HCT116 (cell line): ENCODE measurements around the gene PGGHG. TPM values are rescaled to one million over a fixed set of nuclear protein-coding genes. Genes with fewer than 3 reads are reported as not detected.
"Not testable (repeated sequence)": the region's sequence is repeated elsewhere in the genome, so short reads cannot be mapped to it uniquely, and the experiment has no call there.

ENCODE experiments used
- ATAC-seq: fragments of 200-7000 bp; cut with Tn5 transposase; 2 replicates; pipeline ENCODE4 v1.9.1; 2020; ENCODE audit warnings: mild to moderate bottlenecking, moderate library complexity
- BruUV-seq: library from RNA; stranded (reverse); fragments of 400-500 nt; replicated peaks from 2 replicates; lab custom pipeline; 2021; lab: Mats Ljungman, UMichigan
- CTCF ChIA-PET: fragments of 300-600 bp; sonication (Branson Sonifier 250); formaldehyde crosslinking; loops from one replicate; lab custom pipeline; 2021; ENCODE audit warnings: antibody characterized with exemption; lab: Charles Lee
- POLR2A ChIA-PET: fragments of 300-600, 350-600 bp; sonication (Branson Sonifier 250); formaldehyde crosslinking; loops from one replicate; lab custom pipeline; 2021; ENCODE audit warnings: antibody characterized with exemption; lab: Charles Lee
- RAD21 ChIA-PET, 2 experiments: fragments of 300-600 bp; sonication (Branson Sonifier 250); formaldehyde crosslinking; loops; one replicate each; lab custom pipeline; 2023; ENCODE audit warnings: low total read pairs in 2 of 2; ENCODE audit not compliant: uncharacterized antibody in 2 of 2, unreplicated experiment in 2 of 2, low non-redundant PET in 1 of 2; lab: Charles Lee
- DNase-seq: peaks from one replicate; pipeline ENCODE4 v3.0.0-alpha.2; 2010; ENCODE audit warnings: low read depth, low spot score
- H2AFZ ChIP-seq: fragments of 200-600 bp; shearing (Covaris generic), sonication (generic); 2 replicates; pipeline ENCODE4 v1.6.1; 2017; ENCODE audit warnings: low read depth, mixed run types, mixed read lengths, antibody characterized with exemption, low read length; ENCODE audit not compliant: poor library complexity, severe bottlenecking
- H3K27ac ChIP-seq: 2 replicates; pipeline ENCODE4 v1.5.1; 2012; ENCODE audit warnings: low read depth, low read length
- H3K27me3 ChIP-seq: fragments of 200-600 bp; sonication (generic); 2 replicates; pipeline ENCODE4 v1.6.1; 2016; ENCODE audit warnings: mixed run types, low read length, mixed read lengths; ENCODE audit not compliant: insufficient read depth
- H3K36me3 ChIP-seq, 2 experiments: fragments of 200-500 bp in 1 of 2; fragments of 200-600 bp in 1 of 2; sonication (Bioruptor generic) in 1 of 2; sonication (generic) in 1 of 2; 2 replicates each; pipeline versions ENCODE4 v1.5.1 to v1.6.1; 2014 to 2016; ENCODE audit warnings: low read length in 2 of 2, inconsistent platforms in 1 of 2, mixed read lengths in 1 of 2, mixed run types in 1 of 2; ENCODE audit not compliant: insufficient read depth in 2 of 2, control insufficient read depth in 1 of 2
- H3K4me1 ChIP-seq, 2 experiments: fragments of 200-600 bp in 1 of 2; sonication (generic) in 1 of 2; 2 replicates each; pipeline versions ENCODE4 v1.5.1 to v1.6.1; 2012 to 2017; ENCODE audit warnings: low read length in 2 of 2, inconsistent platforms in 1 of 2, mild to moderate bottlenecking in 1 of 2, mixed read lengths in 1 of 2, mixed run types in 1 of 2, moderate library complexity in 1 of 2; ENCODE audit not compliant: insufficient read depth in 2 of 2, control insufficient read depth in 1 of 2
- H3K4me2 ChIP-seq: fragments of 200-600 bp; sonication (generic); 2 replicates; pipeline ENCODE4 v1.6.1; 2017; ENCODE audit warnings: mixed run types, low read length, mixed read lengths
- H3K4me3 ChIP-seq, 2 experiments: fragments of 200-600 bp in 1 of 2; sonication (generic) in 1 of 2; replicated peaks in 1 of 2; 2 replicates each; pipeline ENCODE4 v1.5.1; 2011 to 2016; ENCODE audit warnings: low read length in 2 of 2, control low read depth in 1 of 2, low read depth in 1 of 2, mild to moderate bottlenecking in 1 of 2, mixed read lengths in 1 of 2, mixed run types in 1 of 2
- H3K79me2 ChIP-seq: fragments of 200-600 bp; sonication (generic); 2 replicates; pipeline ENCODE4 v1.6.1; 2017; ENCODE audit warnings: mild to moderate bottlenecking, mixed run types, low read length, moderate library complexity, mixed read lengths; ENCODE audit not compliant: insufficient read depth
- H3K9ac ChIP-seq: fragments of 200-600 bp; sonication (generic); 2 replicates; pipeline ENCODE4 v1.6.1; 2016; ENCODE audit warnings: low read length, mixed read lengths
- H3K9me2 ChIP-seq: fragments of 200-600 bp; sonication (generic), shearing (Covaris generic); 2 replicates; pipeline ENCODE4 v1.6.1; 2017; ENCODE audit warnings: mixed run types, mild to moderate bottlenecking, moderate library complexity; ENCODE audit not compliant: insufficient read depth
- H3K9me3 ChIP-seq, 2 experiments: fragments of 200-500 bp in 1 of 2; fragments of 200-600 bp in 1 of 2; sonication (Bioruptor generic) in 1 of 2; sonication (generic) in 1 of 2; 2 replicates each; pipeline ENCODE4 v1.6.1; 2014 to 2017; ENCODE audit warnings: low read length in 2 of 2, mixed read lengths in 2 of 2, inconsistent platforms in 1 of 2, low read depth in 1 of 2, mild to moderate bottlenecking in 1 of 2, mixed run types in 1 of 2, moderate library complexity in 1 of 2; ENCODE audit not compliant: control insufficient read depth in 1 of 2, insufficient read depth in 1 of 2
- H4K20me1 ChIP-seq: fragments of 200-600 bp; sonication (generic), shearing (Covaris generic); 2 replicates; pipeline ENCODE4 v1.6.1; 2017; ENCODE audit warnings: mixed run types, mild to moderate bottlenecking, moderate library complexity; ENCODE audit not compliant: insufficient read depth
- ATF3 ChIP-seq: IDR thresholded peaks from 2 replicates; pipeline ENCODE4 v1.6.1; 2012
- CBX3 ChIP-seq: IDR thresholded peaks from 2 replicates; pipeline ENCODE4 v1.6.1; 2012; ENCODE audit warnings: low read depth
- CTCF ChIP-seq, 3 experiments: fragments of 200-600 bp in 1 of 3; sonication (generic) in 1 of 3; IDR thresholded peaks in 2 of 3; conservative IDR thresholded peaks in 1 of 3; 2 replicates each; pipeline ENCODE4 v1.5.1; 2012 to 2017; ENCODE audit warnings: low read depth in 2 of 3, low read length in 2 of 3, antibody characterized with exemption in 1 of 3, borderline replicate concordance in 1 of 3, control low read depth in 1 of 3, mild to moderate bottlenecking in 1 of 3, mixed read lengths in 1 of 3, mixed run types in 1 of 3, moderate library complexity in 1 of 3; ENCODE audit not compliant: insufficient read depth in 1 of 3
- EGR1 ChIP-seq: IDR thresholded peaks from 2 replicates; pipeline ENCODE4 v1.6.1; 2012; ENCODE audit warnings: low read depth
- ELF1 ChIP-seq: IDR thresholded peaks from 2 replicates; pipeline ENCODE4 v1.6.1; 2012; ENCODE audit warnings: low read depth, borderline replicate concordance
- EZH2 ChIP-seq: fragments of 200-600 bp; sonication (generic); IDR thresholded peaks from 2 replicates; pipeline ENCODE4 v1.6.1; 2017; ENCODE audit warnings: antibody characterized with exemption, mixed run types
- EZH2phosphoT487 ChIP-seq: fragments of 200-600 bp; IDR thresholded peaks from 2 replicates; pipeline ENCODE4 v1.6.1; 2018; ENCODE audit warnings: antibody characterized with exemption, borderline replicate concordance
- JUND ChIP-seq: IDR thresholded peaks from 2 replicates; pipeline ENCODE4 v1.6.1; 2012
- POLR2AphosphoS5 ChIP-seq: IDR thresholded peaks from 2 replicates; pipeline ENCODE4 v1.6.1; 2011; ENCODE audit warnings: mild to moderate bottlenecking, low read depth, low read length, moderate library complexity
- RAD21 ChIP-seq: IDR thresholded peaks from 2 replicates; pipeline ENCODE4 v1.6.1; 2012; ENCODE audit warnings: low read depth, mild to moderate bottlenecking
- SIN3A ChIP-seq: IDR thresholded peaks from 2 replicates; pipeline ENCODE4 v1.6.1; 2012; ENCODE audit warnings: low read depth
- SP1 ChIP-seq: IDR thresholded peaks from 2 replicates; pipeline ENCODE4 v1.6.1; 2012; ENCODE audit warnings: low read depth
- SRF ChIP-seq: IDR thresholded peaks from 2 replicates; pipeline ENCODE4 v1.6.1; 2012; ENCODE audit warnings: low read depth
- TCF7L2 ChIP-seq: IDR thresholded peaks from 2 replicates; pipeline ENCODE4 v1.7.0; 2011; ENCODE audit warnings: borderline replicate concordance, inconsistent platforms; ENCODE audit not compliant: insufficient read depth, insufficient read length; ENCODE audit errors: extremely low read depth
- ZFX ChIP-seq: fragments of 450-650 bp; IDR thresholded peaks from 2 replicates; pipeline ENCODE4 v1.6.1; 2017
- intact Hi-C: fragments of 100-400 bp; cut with micrococcal nuclease; formaldehyde crosslinking; loops from 2 replicates; pipeline ENCODE4 v1.10.0; 2022
- total RNA-seq: library from RNA; stranded (reverse); gene quantifications from one replicate; pipeline ENCODE4 v1.2.1, GENCODE V29; 2021; ENCODE audit not compliant: unreplicated experiment
- TF ChIP-seq, protein P1 (sequence below): IDR thresholded peaks from 2 replicates; pipeline ENCODE4 v1.6.1; 2012
- TF ChIP-seq, protein P2 (sequence below): IDR thresholded peaks from 2 replicates; pipeline ENCODE4 v1.6.1; 2011; ENCODE audit warnings: mild to moderate bottlenecking, low read length, moderate library complexity; ENCODE audit not compliant: insufficient replicate concordance; ENCODE audit errors: extremely low read depth

Gene PGGHG
- total RNA-seq, 1 experiment from 2014 or later, result 57.5 TPM

- H3K9me3 ChIP-seq, ATAC-seq, intact Hi-C loops, H3K9ac ChIP-seq, BruUV-seq, H3K27me3 ChIP-seq, H3K9me2 ChIP-seq, H4K20me1 ChIP-seq, H3K79me2 ChIP-seq, DNase-seq, H3K4me3 ChIP-seq, RAD21 ChIA-PET, H2AFZ ChIP-seq, H3K27ac ChIP-seq, H3K4me2 ChIP-seq, H3K36me3 ChIP-seq, CTCF ChIA-PET: not testable (repeated sequence)
- POLR2A ChIA-PET, result interaction anchor here (0.6 kb wide), 1 partner anchor 29 kb away, joined by 3 read pairs; no protein-coding TSS in a partner anchor
- peaks cover 16 to 17% of the 10 kb centered on the region in 2 experiments for H3K4me1 ChIP-seq
Measured at GRCh38 chr11:314554-314875, 25.6 kb downstream of the PGGHG start.

DNA sequence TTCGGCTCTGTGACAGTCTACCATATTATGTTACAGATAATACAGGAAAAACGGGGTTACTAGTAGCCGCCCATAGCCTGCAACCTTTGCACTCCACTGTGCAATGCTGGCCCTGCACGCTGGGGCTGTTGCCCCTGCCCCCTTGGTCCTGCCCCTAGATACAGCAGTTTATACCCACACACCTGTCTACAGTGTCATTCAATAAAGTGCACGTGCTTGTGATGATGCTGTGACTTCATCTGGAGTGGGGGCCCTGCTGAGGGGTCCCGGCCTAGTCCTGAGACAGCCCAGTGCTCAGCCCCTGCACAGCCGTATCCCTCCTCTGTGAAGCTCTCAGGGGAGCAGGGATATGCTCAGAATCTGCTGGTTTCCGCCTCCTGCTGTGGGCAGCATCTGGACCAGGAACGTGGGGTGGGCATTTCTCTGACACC lies 26.1 kb downstream of the PGGHG start:
- BruUV-seq, result no TSS peak
- POLR2A ChIA-PET, result no interaction called here
- CTCF ChIA-PET, result no interaction called here
- Histone ChIP-seq H3K27ac (no peak overlapping the region), H3K9me3 (no peaks in the 10 kb centered on the region), H3K79me2 (peaks cover 6% of the 10 kb centered on the region), H3K36me3 (no peaks in the 10 kb centered on the region), H3K4me1 (peaks cover 10 to 12% of the 10 kb centered on the region in 2 experiments), H2AFZ (no peak overlapping the region), H4K20me1 (no peaks in the 10 kb centered on the region), H3K9ac (no peak overlapping the region), H3K4me2 (no peak overlapping the region), H3K4me3 (no peak overlapping the region), H3K9me2 (no peaks in the 10 kb centered on the region), H3K27me3 (no peaks in the 10 kb centered on the region)
- no peak for ATAC-seq
- intact Hi-C loops, result no loop called here
- RAD21 ChIA-PET, result no interaction called here
- DNase-seq, result no peak
- no peak for TF ChIP-seq EZH2phosphoT487
- no peak for TF ChIP-seq CBX3
- TF ChIP-seq EZH2, result no peak
- TF ChIP-seq SRF, result no peak
- no peak for TF ChIP-seq POLR2AphosphoS5
- TF ChIP-seq SIN3A, result no peak
- TF ChIP-seq EGR1, result no peak
- TF ChIP-seq CTCF (IDR thresholded peaks at IDR 0.05 in 2 of 3, conservative IDR thresholded peaks at IDR 0.05 in 1 of 3; ENCODE audit: borderline replicate concordance in 1 of 3, insufficient read depth in 1 of 3, low read depth in 2 of 3, low read length in 2 of 3), result no peak
- TF ChIP-seq, protein P1, sequence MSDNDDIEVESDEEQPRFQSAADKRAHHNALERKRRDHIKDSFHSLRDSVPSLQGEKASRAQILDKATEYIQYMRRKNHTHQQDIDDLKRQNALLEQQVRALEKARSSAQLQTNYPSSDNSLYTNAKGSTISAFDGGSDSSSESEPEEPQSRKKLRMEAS, result no peak
- no peak for TF ChIP-seq ATF3
- TF ChIP-seq, protein P2, sequence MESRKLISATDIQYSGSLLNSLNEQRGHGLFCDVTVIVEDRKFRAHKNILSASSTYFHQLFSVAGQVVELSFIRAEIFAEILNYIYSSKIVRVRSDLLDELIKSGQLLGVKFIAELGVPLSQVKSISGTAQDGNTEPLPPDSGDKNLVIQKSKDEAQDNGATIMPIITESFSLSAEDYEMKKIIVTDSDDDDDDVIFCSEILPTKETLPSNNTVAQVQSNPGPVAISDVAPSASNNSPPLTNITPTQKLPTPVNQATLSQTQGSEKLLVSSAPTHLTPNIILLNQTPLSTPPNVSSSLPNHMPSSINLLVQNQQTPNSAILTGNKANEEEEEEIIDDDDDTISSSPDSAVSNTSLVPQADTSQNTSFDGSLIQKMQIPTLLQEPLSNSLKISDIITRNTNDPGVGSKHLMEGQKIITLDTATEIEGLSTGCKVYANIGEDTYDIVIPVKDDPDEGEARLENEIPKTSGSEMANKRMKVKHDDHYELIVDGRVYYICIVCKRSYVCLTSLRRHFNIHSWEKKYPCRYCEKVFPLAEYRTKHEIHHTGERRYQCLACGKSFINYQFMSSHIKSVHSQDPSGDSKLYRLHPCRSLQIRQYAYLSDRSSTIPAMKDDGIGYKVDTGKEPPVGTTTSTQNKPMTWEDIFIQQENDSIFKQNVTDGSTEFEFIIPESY, result no peak
- TF ChIP-seq TCF7L2, result no peak
- TF ChIP-seq ZFX, result no peak
- TF ChIP-seq SP1, result no peak
- TF ChIP-seq RAD21, result no peak
- TF ChIP-seq ELF1, result no peak
- no peak for TF ChIP-seq JUND
